HepG2 (cell line): ENCODE data around the gene LENEP. TPM values are rescaled to one million over a fixed set of nuclear protein-coding genes. Genes with fewer than 3 reads are reported as not detected.

Experiments used
- ATF7 ChIP-seq, 2 experiments: fragments of 450-650 bp in 1 of 2; sonication (generic) in 1 of 2; formaldehyde crosslinking in 1 of 2; IDR thresholded peaks; 2 replicates each; pipeline versions ENCODE4 v1.4.0 to v1.6.1; 2016 to 2020; ENCODE audit warnings: antibody characterized with exemption in 1 of 2, mild to moderate bottlenecking in 1 of 2, missing genetic modification reagents in 1 of 2
- DR1 ChIP-seq: sonication (generic); formaldehyde crosslinking; IDR thresholded peaks from 2 replicates; pipeline ENCODE4 v1.8.0; 2021; ENCODE audit warnings: mild to moderate bottlenecking, missing genetic modification reagents, inconsistent platforms
- JUNB ChIP-seq: sonication (generic); formaldehyde crosslinking; IDR thresholded peaks from 2 replicates; pipeline ENCODE4 v1.8.0; 2022; ENCODE audit warnings: missing genetic modification reagents, mild to moderate bottlenecking, borderline replicate concordance
- ZNF589 ChIP-seq: sonication (generic); formaldehyde crosslinking; conservative IDR thresholded peaks from 2 replicates; pipeline ENCODE4 v1.8.0; 2022; ENCODE audit warnings: mild to moderate bottlenecking, moderate library complexity, missing genetic modification reagents
- ZNF619 ChIP-seq: sonication (generic); formaldehyde crosslinking; IDR thresholded peaks from 2 replicates; pipeline ENCODE4 v1.4.0; 2020; ENCODE audit warnings: mild to moderate bottlenecking, missing genetic modification reagents
- polyA plus RNA-seq, 8 experiments: library from polyadenylated mRNA; depleted of rRNA in 3 of 8; stranded (reverse) in 7 of 8; unstranded in 1 of 8; fragments of >200 nt; fragmentation: Illumina TruSeq in 4 of 8; extraction: Trizol in 4 of 8; gene quantifications; 2 replicates each; pipeline versions ENCODE4 v1.2.1 to v1.2.3, GENCODE V29; 2011 to 2016; ENCODE audit warnings: low read depth in 4 of 8, missing spikeins in 1 of 8, mixed read lengths in 1 of 8; ENCODE audit not compliant: insufficient read depth in 1 of 8
- total RNA-seq, 5 experiments: library from RNA; depleted of rRNA; stranded (reverse); fragments of >200 nt; fragmentation: Illumina TruSeq; extraction: Trizol; gene quantifications; 2 replicates each; pipeline ENCODE4 v1.2.3, GENCODE V29; 2016; ENCODE audit warnings: low read depth in 1 of 5
- TF ChIP-seq, protein P1 (sequence below): sonication (generic); formaldehyde crosslinking; IDR thresholded peaks from 2 replicates; pipeline ENCODE4 v1.4.0; 2020; ENCODE audit warnings: missing genetic modification reagents, borderline replicate concordance
- TF ChIP-seq, protein P2 (sequence below): sonication (generic); formaldehyde crosslinking; IDR thresholded peaks from 2 replicates; pipeline ENCODE4 v1.8.1; 2022; ENCODE audit warnings: mild to moderate bottlenecking, missing genetic modification reagents

LENEP gene
- total and polyA plus RNA-seq, 2 of the 13 experiments (the other 11 are each of a cell fraction or from before 2014, with no cell fraction given): 0.29 TPM; not detected in 1

DNA sequence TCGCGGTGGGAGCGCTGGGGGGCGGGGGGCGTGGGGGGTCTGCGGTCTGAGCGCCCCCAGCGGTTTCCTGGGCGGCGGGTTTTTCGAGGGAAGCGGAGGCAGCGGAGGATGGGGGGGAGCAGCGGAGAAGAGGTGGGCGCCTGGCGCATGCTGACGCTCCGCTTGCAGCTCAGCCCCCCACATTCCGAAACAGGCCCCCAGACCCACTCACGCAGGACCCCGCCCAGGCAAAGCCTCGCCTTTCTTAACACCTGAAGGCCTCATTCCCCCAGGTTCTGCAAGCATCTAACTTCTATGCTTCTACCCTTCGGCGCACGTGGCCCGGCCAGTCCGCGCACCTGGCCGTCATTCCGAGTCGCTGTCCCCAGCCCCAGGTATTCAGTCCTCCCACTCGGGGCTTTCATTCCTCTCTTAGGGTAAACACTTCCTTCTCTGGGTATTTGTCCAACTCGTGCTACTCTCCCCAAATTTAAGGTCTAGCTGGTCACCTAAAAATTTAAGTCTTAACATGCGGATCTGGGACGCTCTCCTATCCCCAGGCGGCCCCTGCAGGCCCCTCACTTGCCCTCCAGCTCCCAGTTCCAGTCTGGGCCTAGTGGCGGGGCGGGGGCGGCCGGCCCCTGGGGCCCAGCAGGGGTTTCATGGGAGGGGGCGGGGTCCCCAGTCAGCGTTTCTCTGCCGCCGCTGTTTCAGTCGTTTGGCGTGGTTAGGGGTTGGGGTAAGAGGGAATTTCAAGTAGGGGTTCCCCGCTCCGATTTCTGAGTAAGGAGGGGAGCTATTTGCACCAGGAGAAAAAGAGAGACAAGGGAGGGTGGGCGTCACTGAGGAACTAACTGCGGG lies 6.4 kb downstream of the LENEP start (continued):
- TF ChIP-seq, protein P1, sequence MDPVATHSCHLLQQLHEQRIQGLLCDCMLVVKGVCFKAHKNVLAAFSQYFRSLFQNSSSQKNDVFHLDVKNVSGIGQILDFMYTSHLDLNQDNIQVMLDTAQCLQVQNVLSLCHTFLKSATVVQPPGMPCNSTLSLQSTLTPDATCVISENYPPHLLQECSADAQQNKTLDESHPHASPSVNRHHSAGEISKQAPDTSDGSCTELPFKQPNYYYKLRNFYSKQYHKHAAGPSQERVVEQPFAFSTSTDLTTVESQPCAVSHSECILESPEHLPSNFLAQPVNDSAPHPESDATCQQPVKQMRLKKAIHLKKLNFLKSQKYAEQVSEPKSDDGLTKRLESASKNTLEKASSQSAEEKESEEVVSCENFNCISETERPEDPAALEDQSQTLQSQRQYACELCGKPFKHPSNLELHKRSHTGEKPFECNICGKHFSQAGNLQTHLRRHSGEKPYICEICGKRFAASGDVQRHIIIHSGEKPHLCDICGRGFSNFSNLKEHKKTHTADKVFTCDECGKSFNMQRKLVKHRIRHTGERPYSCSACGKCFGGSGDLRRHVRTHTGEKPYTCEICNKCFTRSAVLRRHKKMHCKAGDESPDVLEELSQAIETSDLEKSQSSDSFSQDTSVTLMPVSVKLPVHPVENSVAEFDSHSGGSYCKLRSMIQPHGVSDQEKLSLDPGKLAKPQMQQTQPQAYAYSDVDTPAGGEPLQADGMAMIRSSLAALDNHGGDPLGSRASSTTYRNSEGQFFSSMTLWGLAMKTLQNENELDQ (CRISPR knock-in tag): 0 out of 2 replicates have a peak, but pooled peaks have one; percentile 17
- TF ChIP-seq ZNF589 (CRISPR knock-in tag): no peak
- no peak for TF ChIP-seq ATF7 (IDR thresholded peaks at IDR 0.05)
- TF ChIP-seq ATF7 (CRISPR knock-in tag; IDR thresholded peaks at IDR 0.05): no peak
- no peak for TF ChIP-seq ZNF619 (CRISPR knock-in tag)
- no peak for TF ChIP-seq JUNB (CRISPR knock-in tag)
- TF ChIP-seq, protein P2, sequence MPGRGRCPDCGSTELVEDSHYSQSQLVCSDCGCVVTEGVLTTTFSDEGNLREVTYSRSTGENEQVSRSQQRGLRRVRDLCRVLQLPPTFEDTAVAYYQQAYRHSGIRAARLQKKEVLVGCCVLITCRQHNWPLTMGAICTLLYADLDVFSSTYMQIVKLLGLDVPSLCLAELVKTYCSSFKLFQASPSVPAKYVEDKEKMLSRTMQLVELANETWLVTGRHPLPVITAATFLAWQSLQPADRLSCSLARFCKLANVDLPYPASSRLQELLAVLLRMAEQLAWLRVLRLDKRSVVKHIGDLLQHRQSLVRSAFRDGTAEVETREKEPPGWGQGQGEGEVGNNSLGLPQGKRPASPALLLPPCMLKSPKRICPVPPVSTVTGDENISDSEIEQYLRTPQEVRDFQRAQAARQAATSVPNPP (CRISPR knock-in tag): no peak
- TF ChIP-seq DR1 (CRISPR knock-in tag): no peak
